Heart right ventricle (tissue), 16 donors: ENCODE data around the gene RBMS2. TPM values are rescaled to one million over a fixed set of nuclear protein-coding genes. Genes with fewer than 3 reads are reported as not detected.

Experiments
- ATAC-seq, 8 donors: fragments of 200-7000 bp; cut with Tn5 transposase; one replicate each; pipeline ENCODE4 v1.9.1; 2020; ENCODE audit warnings: mild to moderate bottlenecking in 8 of 8, moderate library complexity in 8 of 8, moderate number of reproducible peaks in 1 of 8
- DNase-seq, 2 donors: peaks; one replicate each; pipeline ENCODE4 v3.0.0-alpha.2; 2020
- H3K27ac ChIP-seq, 10 donors: fragments of 200-600 bp; sonication (generic) in 2 of 10; one replicate each; pipeline versions ENCODE4 v1.5.0 to v1.8.0; 2020 to 2022; ENCODE audit warnings: mild to moderate bottlenecking in 3 of 10
- H3K27me3 ChIP-seq, 7 donors: fragments of 200-600 bp; one replicate each; pipeline ENCODE4 v1.8.0; 2021 to 2022; ENCODE audit warnings: mild to moderate bottlenecking in 2 of 7
- H3K36me3 ChIP-seq, 9 donors: fragments of 200-600 bp; sonication (generic) in 1 of 9; one replicate each; pipeline versions ENCODE4 v1.5.0 to v1.8.0; 2020 to 2022; ENCODE audit warnings: mild to moderate bottlenecking in 2 of 9
- H3K4me1 ChIP-seq, 9 donors: fragments of 200-600 bp; sonication (generic) in 1 of 9; one replicate each; pipeline versions ENCODE4 v1.5.0 to v1.8.0; 2020 to 2022; ENCODE audit warnings: mild to moderate bottlenecking in 4 of 9
- H3K4me3 ChIP-seq, 10 donors: fragments of 200-600 bp; sonication (generic) in 2 of 10; one replicate each; pipeline versions ENCODE4 v1.5.0 to v1.8.0; 2020 to 2022; ENCODE audit warnings: mild to moderate bottlenecking in 7 of 10, moderate library complexity in 2 of 10
- H3K9me3 ChIP-seq, 11 donors: fragments of 200-600 bp in 10 of 11; sonication (generic) in 2 of 11; one replicate each; pipeline versions ENCODE4 v1.5.0 to v1.8.0; 2013 to 2022; ENCODE audit warnings: mild to moderate bottlenecking in 2 of 11, control low read depth in 1 of 11, moderate library complexity in 1 of 11
- WGBS, 2 donors: extraction: QIAGEN DNeasy Blood & Tissue Kit; methylation state at CpG; one replicate each; pipeline ENCODE4 v1.1.7; 2013; ENCODE audit warnings: inconsistent platforms in 1 of 2; 5-methylcytosine and 5-hydroxymethylcytosine counted together
- intact Hi-C, 10 donors: fragments of 100-400 bp; cut with DNase I; formaldehyde crosslinking; loops; one replicate each; pipeline versions ENCODE4 v1.11.1 to v1.14.2; 2022
- polyA plus RNA-seq, 2 donors: library from polyadenylated mRNA; stranded (reverse); fragments of 200-250 nt; gene quantifications; one replicate each; pipeline ENCODE4 v1.2.3, GENCODE V29; 2013
- total RNA-seq, 10 donors: library from RNA; stranded (reverse); fragmentation: NEBNext Ultra II Directional in 3 of 10; extraction: Animal tissue kit (Norgen Biotek cat#: 25700) in 3 of 10; gene quantifications; one replicate each; pipeline versions ENCODE4 v1.2.1 to v1.2.4, GENCODE V29; 2021 to 2023
- TF ChIP-seq, protein P1 (sequence below), 9 donors: fragments of 200-600 bp; sonication (generic) in 2 of 9; IDR thresholded peaks; one replicate each; pipeline versions ENCODE4 v1.5.0 to v1.8.0; 2021 to 2022; ENCODE audit warnings: antibody characterized with exemption in 9 of 9, mild to moderate bottlenecking in 5 of 9, moderate library complexity in 1 of 9
- donor health status: Arrhythmogenic right ventricular cardiomyopathy.
- donor health status: ischemic (EF 13 %, LVEDD 7.1; RV severe dilation, severe dysfunction).
- donor health status: healthy with polysubstance abuse.
- donor health status: DM: no; HTN: yes; CAD: no.
- donor health status: DM: no; HTN: no; CAD: no.
- donor health status: ischemic (EF 25% LVEDD 6.9; RV normal size, moderate dysfunction).
- donor health status: ischemic (EF 25% LVEDD 5.7; RV mildly dilated, moderate dysfunction).
- donor health status: healthy.
- donor health status: DM: yes; HTN: yes; CAD: no.
- donor health status: Ischemic cardiomyopathy.
- donor health status: ischemic (EF 35%, LVEDD 5.7; RV mildly dilated, moderate dysfunction).
- donor health status: nonischemic (EF 11% LVEDD 7.7; RV severe dilation, severe dysfunction).
- donor health status: DM: yes; HTN: yes; CAD: no.
- donor health status: PGD.
- donor health status: ischemic (EF 29% LVEDD 5.4; RV normal size, mild dysfunction).
- donor health status: nonischemic (EF 23%, LVEDD 6.1; RV moderate dilation, normal function).

RBMS2 gene
- total and polyA plus RNA-seq, 12 donors, result 6.4 to 39.6 (median 31.2) TPM

DNA sequence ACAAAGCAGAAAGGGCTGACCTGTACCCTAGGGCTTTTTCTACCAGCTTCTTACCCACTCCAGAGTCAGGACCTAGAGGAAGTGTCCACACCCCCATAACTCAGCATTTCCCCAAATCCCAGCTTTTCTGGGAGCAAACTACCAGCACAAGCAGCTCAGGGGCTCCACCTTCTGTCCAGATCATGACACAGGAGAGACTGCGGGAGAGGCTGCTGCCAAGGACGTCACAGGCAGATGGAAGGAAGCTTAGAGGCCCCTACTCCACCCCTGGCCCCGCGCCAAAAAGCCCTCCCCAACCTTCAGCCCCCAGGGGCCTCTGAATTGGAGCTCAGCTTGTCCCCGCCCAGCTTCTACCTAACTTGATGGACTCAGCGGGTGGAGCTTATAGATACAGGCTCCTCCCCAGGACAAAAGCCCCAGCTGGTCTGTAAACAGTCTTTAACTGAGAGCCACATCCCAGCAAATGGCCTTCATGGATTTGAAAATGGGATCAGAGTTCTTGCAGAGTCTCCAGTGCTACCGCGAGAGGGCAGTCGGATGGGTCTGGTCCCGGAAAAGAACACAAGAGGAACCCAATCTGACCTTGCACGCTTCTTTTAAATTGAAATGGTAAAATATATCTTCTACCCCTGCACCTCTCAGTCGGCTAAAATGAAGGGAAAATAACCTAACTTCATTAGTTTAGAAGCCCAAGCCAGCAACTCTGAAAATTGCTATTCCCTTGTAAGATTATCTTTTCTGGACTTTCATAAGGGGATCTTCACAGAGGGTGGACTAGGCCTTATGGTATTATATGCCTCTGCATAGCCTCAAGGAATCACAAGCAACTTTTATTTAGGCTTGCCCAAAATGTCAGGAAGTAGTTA is 115.3 kb downstream of the RBMS2 start:
- peaks cover 16 to 93% (median 63%) of the 10 kb centered on the region in 9 donors for H3K4me1 ChIP-seq
- intact Hi-C loops, result loop anchor here in 5 of 10 donors (1.0 to 10.0 kb wide), 8 partner anchors 45 to 512 kb away; partner anchors contain the start of genes NACA (in 2 of the 5) and ESYT1 (in 1 of the 5)
- DNase-seq, result peak; percentile 98 to 100

DNA sequence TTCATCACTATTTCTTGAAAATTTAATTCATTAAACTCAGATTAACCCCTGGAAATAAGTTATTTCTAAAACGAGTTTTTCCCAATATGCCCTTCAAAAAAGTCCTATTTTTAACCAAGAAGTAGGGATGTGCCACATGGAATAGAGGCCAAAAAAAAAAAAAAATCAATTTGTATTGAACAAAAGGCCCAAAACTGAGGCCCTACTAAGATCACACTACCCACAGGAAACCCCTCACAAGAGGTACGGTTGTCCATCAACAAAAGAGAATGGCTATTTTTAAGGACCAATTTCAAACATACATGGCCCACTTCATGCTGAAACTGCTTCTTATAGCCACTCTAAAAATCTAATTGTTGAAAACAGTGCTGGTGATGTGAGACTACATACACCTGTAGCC is 116.0 kb downstream of the RBMS2 start:
- H3K4me3 ChIP-seq, result peak overlapping the region in 2 of 10 donors; percentile 1 to 72
- intact Hi-C loops, result loop anchor here in 5 of 10 donors (2.0 to 10.0 kb wide), 7 partner anchors 45 to 513 kb away; partner anchors contain the start of genes NACA (in 2 of the 5) and ESYT1 (in 1 of the 5)
- no peaks in the 10 kb centered on the region for H3K27me3 ChIP-seq
- H3K4me1 ChIP-seq, result peaks cover 9 to 93% (median 63%) of the 10 kb centered on the region in 9 donors
- H3K36me3 ChIP-seq, result peaks cover 0 to 57% (median 54%) of the 10 kb centered on the region in 9 donors
- H3K9me3 ChIP-seq, result no peaks in the 10 kb centered on the region
- TF ChIP-seq, protein P1, sequence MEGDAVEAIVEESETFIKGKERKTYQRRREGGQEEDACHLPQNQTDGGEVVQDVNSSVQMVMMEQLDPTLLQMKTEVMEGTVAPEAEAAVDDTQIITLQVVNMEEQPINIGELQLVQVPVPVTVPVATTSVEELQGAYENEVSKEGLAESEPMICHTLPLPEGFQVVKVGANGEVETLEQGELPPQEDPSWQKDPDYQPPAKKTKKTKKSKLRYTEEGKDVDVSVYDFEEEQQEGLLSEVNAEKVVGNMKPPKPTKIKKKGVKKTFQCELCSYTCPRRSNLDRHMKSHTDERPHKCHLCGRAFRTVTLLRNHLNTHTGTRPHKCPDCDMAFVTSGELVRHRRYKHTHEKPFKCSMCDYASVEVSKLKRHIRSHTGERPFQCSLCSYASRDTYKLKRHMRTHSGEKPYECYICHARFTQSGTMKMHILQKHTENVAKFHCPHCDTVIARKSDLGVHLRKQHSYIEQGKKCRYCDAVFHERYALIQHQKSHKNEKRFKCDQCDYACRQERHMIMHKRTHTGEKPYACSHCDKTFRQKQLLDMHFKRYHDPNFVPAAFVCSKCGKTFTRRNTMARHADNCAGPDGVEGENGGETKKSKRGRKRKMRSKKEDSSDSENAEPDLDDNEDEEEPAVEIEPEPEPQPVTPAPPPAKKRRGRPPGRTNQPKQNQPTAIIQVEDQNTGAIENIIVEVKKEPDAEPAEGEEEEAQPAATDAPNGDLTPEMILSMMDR (IDR thresholded peaks at IDR 0.05), result no peak
- 48 to 55% methylated on average over 2 of the region's 2 CpGs for WGBS, 2 donors
- DNase-seq (no peak), ATAC-seq (no peak)
- H3K27ac ChIP-seq, result peak overlapping the region in 9 of 10 donors; percentile 85 to 97 (median 94)

More for the DNA sequence above, 115.3 kb downstream of the RBMS2 start:
- Histone ChIP-seq H3K4me3 (peak overlapping the region in 9 of 10 donors; percentile 54 to 94 (median 75)), H3K9me3 (no peaks in the 10 kb centered on the region), H3K27ac (peak overlapping the region; percentile 81 to 97 (median 94)), H3K36me3 (peaks cover 0 to 50% (median 46%) of the 10 kb centered on the region in 9 donors), H3K27me3 (no peaks in the 10 kb centered on the region)
- TF ChIP-seq, protein P1 (IDR thresholded peaks at IDR 0.05), result peak; percentile 48 to 85 (median 71)
- 0 to 1% methylated on average over 12 of the region's 12 CpGs for WGBS, 2 donors
- ATAC-seq, result peak; percentile 81 to 92 (median 87)

DNA sequence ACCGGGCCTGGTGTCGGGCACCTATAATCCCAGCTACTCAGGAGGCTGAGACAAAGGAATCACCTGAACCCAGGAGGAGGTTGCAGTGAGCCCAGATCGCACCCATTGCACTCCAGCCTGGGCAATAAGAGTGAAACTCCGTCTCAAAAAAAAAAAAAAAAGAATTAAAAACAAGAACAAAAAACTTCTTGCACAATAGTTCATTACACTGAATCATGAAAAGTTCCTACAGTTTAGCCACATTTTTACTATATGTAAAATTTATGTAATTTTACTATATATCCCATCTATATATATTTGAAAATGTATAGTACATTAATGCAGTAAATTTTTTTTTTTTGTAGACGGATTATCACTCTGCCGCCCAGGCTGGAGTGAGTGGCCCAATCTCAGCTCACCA is 119.6 kb downstream of the RBMS2 start:
- ATAC-seq (no peak), DNase-seq (no peak)
- no peak overlapping the region for H3K27ac ChIP-seq
- H3K4me3 ChIP-seq, result no peak overlapping the region
- peaks cover 0 to 88% (median 59%) of the 10 kb centered on the region in 9 donors for H3K4me1 ChIP-seq
- H3K9me3 ChIP-seq, result no peaks in the 10 kb centered on the region
- intact Hi-C loops, result loop anchor here in 1 of 10 donors (10.0 kb wide), 1 partner anchor 84 kb away; the partner anchor contains the start of gene NACA
- TF ChIP-seq, protein P1 (IDR thresholded peaks at IDR 0.05), result no peak
- 75 to 76% methylated on average over 6 of the region's 6 CpGs for WGBS, 2 donors
- H3K36me3 ChIP-seq, result peaks cover 0 to 79% (median 74%) of the 10 kb centered on the region in 9 donors
- no peaks in the 10 kb centered on the region for H3K27me3 ChIP-seq

DNA sequence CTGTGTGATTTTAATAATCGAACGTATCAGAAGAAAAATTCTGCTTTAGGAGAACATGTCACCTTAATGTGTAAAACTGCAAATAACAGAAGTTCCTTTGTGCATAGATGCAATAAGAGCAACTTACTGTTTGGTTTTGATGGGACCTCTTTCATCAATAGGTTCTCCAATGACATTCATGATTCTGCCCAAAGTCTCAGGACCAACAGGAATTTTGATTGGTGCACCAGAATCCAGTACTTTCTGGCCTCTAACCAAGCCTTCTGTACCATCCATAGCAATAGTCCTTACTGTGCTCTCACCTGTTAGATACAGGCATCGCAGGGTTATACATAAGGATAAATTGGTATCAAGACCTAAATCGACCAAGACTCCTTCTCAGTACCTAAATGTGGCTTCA is 123.0 kb downstream of the RBMS2 start:
- no peaks in the 10 kb centered on the region for H3K27me3 ChIP-seq
- 27 to 35% methylated on average over 4 of the region's 4 CpGs for WGBS, 2 donors
- intact Hi-C loops, result loop anchor here in 7 of 10 donors (1.0 to 10.0 kb wide), 5 partner anchors 43 to 81 kb away; partner anchors contain the start of genes PTGES3 (in 6 of the 7) and NACA (in 2 of the 7)
- H3K27ac ChIP-seq, result peak overlapping the region in 9 of 10 donors; percentile 78 to 98 (median 96)
- H3K36me3 ChIP-seq, result peaks cover 0 to 52% (median 49%) of the 10 kb centered on the region in 9 donors
- peak overlapping the region; percentile 72 to 96 (median 87) for H3K4me3 ChIP-seq
- TF ChIP-seq, protein P1 (IDR thresholded peaks at IDR 0.05), result no peak
- no peaks in the 10 kb centered on the region for H3K9me3 ChIP-seq
- no peak for DNase-seq
- peaks cover 0 to 62% (median 47%) of the 10 kb centered on the region in 9 donors for H3K4me1 ChIP-seq
- no peak for ATAC-seq
